GM12891 (cell line): ENCODE results near the gene HDAC5.

ENCODE experiments used
- POLR2A ChIP-seq: IDR thresholded peaks from 2 replicates; pipeline ENCODE4 v1.6.1; 2011; ENCODE audit warnings: low read depth, low read length, control low read depth
- POLR2AphosphoS5 ChIP-seq: IDR thresholded peaks from 2 replicates; pipeline ENCODE4 v1.6.1; 2011; ENCODE audit warnings: low read depth, low read length, control low read depth
- POU2F2 ChIP-seq: IDR thresholded peaks from 2 replicates; pipeline ENCODE4 v1.6.1; 2011; ENCODE audit warnings: low read depth, mild to moderate bottlenecking, control low read depth, low read length, moderate library complexity
- SPI1 ChIP-seq: IDR thresholded peaks from 2 replicates; pipeline ENCODE4 v1.6.1; 2011; ENCODE audit warnings: low read depth, low read length, control low read depth
- TAF1 ChIP-seq: IDR thresholded peaks from 2 replicates; pipeline ENCODE4 v1.6.1; 2011; ENCODE audit warnings: low read depth, low read length, control low read depth

GRCh38 chr17:44091200-44091997, 32.0 kb downstream of the HDAC5 start:
- TF ChIP-seq POLR2A (no peak), POLR2AphosphoS5 (no peak), POU2F2 (no peak), TAF1 (no peak), SPI1 (no peak)
